ENCODE results near the gene SIPA1L3.

DNA sequence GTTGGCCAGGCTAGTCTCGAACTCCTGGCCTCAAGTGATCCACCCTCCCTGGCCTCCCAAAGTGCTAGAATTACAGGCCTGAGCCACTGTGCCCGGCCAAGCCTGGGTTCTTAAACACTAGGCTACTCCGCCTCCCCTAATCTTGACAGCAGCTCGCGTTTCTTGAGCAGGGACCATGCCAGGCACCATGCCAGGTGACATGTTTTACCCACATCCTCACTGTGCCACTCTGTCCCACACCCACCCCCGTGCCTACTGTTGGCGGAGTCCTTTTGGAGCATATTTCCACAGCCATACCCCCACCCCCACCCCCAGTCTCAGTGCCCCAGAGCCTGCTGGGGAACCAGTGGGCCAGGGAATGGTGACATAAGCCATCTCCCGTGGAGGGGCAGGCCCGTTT is 218.2 kb downstream of the SIPA1L3 start:
- no peak for TF ChIP-seq EP300 (IDR thresholded peaks at IDR 0.05; ENCODE audit: borderline replicate concordance)
- no peak for TF ChIP-seq YY1 (IDR thresholded peaks at IDR 0.05; ENCODE audit: low read depth)
- TF ChIP-seq CEBPB (IDR thresholded peaks at IDR 0.05): no peak
- no peak for TF ChIP-seq TAF1 (IDR thresholded peaks at IDR 0.05; ENCODE audit: low read depth)
- no peak for TF ChIP-seq EGR1 (IDR thresholded peaks at IDR 0.05)
- TF ChIP-seq, protein P1, sequence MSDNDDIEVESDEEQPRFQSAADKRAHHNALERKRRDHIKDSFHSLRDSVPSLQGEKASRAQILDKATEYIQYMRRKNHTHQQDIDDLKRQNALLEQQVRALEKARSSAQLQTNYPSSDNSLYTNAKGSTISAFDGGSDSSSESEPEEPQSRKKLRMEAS (IDR thresholded peaks at IDR 0.05): no peak
- no peak for TF ChIP-seq CREB1 (IDR thresholded peaks at IDR 0.05; ENCODE audit: low read depth)
- no peak for TF ChIP-seq ZBTB7A (IDR thresholded peaks at IDR 0.05; ENCODE audit: low read depth)

Measured in Ishikawa (cell line).